ENCODE results near the gene SMC4. TPM values are rescaled to one million over a fixed set of nuclear protein-coding genes. Genes with fewer than 3 reads are reported as not detected.
"Not testable (repeated sequence)": the region's sequence is repeated elsewhere in the genome, so short reads cannot be mapped to it uniquely, and the experiment has no call there.

SMC4 gene
- total RNA-seq (53.0 TPM), polyA plus RNA-seq (ENCODE audit: insufficient read depth in 1 of 8, insufficient read length in 8 of 8, low replicate concordance in 1 of 8) (10 to 100 TPM; 45.6 to 84.3 (median 69.7) TPM)
- long read RNA-seq, donor 1, partial matches to known transcripts: 13 of 14 reads
- long read RNA-seq, donor 1, other reads (novel, unspliced or antisense): 0 of 14 reads
- long read RNA-seq, donor 2, partial matches to known transcripts: 0 of 1 reads
- long read RNA-seq, donor 2, other reads (novel, unspliced or antisense): 0 of 1 reads
- long read RNA-seq, donor 3, full-length matches to known transcripts: 4 of 23 reads
- long read RNA-seq, donor 3, partial matches to known transcripts: 19 of 23 reads
- long read RNA-seq, donor 3, other reads (novel, unspliced or antisense): 0 of 23 reads
- long read RNA-seq, donor 4, partial matches to known transcripts: 11 of 12 reads
- long read RNA-seq, donor 4, other reads (novel, unspliced or antisense): 0 of 12 reads
- long read RNA-seq, donor 5, full-length matches to known transcripts: 8 of 93 reads
- long read RNA-seq, donor 5, partial matches to known transcripts: 85 of 93 reads
- long read RNA-seq, donor 5, other reads (novel, unspliced or antisense): 0 of 93 reads
- long read RNA-seq, donor 6, full-length matches to known transcripts: 3 of 52 reads
- long read RNA-seq, donor 6, partial matches to known transcripts: 49 of 52 reads
- long read RNA-seq, donor 6, other reads (novel, unspliced or antisense): 0 of 52 reads
- long read RNA-seq, donor 7, partial matches to known transcripts: 31 of 35 reads
- long read RNA-seq, donor 7, other reads (novel, unspliced or antisense): 0 of 35 reads
- long read RNA-seq, donor 8, partial matches to known transcripts: 13 of 17 reads
- long read RNA-seq, donor 8, other reads (novel, unspliced or antisense): 0 of 17 reads
- long read RNA-seq, donor 9, partial matches to known transcripts: 9 of 10 reads
- long read RNA-seq, donor 9, other reads (novel, unspliced or antisense): 0 of 10 reads
- long read RNA-seq, donor 10, full-length matches to known transcripts: 6 of 40 reads
- long read RNA-seq, donor 10, partial matches to known transcripts: 34 of 40 reads
- long read RNA-seq, donor 10, other reads (novel, unspliced or antisense): 0 of 40 reads
- long read RNA-seq, donor 11, partial matches to known transcripts: 15 of 20 reads
- long read RNA-seq, donor 11, other reads (novel, unspliced or antisense): 0 of 20 reads

DNA sequence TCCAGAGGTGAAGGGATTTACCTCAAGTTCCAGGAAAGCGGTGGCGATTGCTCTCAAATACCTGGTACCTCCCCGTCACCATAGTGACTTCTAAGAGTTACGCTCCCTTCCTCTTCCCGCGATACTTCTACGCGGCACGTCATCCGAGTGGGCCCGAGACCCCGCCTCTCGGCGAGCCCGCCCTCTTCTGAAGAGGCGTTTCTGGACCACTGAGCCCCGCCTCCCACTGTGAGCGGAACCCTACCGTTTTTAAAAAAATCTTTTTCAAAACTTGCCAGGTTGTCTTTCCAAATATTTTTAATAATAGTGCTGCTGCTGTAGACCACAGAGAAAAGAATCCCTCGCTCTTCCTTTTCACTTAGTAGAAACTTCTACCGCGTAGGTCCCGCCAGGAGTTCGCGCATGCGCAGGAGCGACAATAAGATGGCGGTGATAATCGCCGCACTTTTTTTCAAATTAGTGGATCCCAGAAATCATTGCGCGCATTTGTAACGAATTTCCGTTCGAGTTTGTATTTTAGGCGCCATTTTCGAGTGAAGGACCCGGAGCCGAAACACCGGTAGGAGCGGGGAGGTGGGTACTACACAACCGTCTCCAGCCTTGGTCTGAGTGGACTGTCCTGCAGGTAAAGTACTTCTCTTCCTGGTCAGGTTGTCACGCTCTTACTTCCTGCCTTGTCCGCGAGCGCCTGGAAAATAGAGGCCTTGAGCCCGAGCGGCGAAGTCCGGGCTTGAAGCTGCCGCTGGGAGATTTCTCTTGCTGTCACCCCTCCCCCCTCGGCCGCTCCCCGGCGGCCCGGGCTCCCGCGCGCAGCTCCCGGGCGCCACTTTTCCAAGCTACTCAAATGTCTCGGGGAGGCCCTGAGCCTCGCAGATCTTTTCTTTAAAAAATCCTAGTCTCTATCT, at the start of gene SMC4, which contains the start of gene IFT80:
Gene SMC4 (plus strand): TSS at position 526 of the 905 bp plus-strand sequence. CDS start 1,177 bp downstream, outside the sequence.
Gene IFT80 (minus strand): TSS at position 101 of the 905 bp plus-strand sequence. CDS start 14,625 bp downstream, outside the sequence.
- Histone ChIP-seq H3K27me3 (ENCODE audit: control insufficient read depth, insufficient read depth, low read length) (no peaks in the 10 kb centered on the region), H3K4me3 (ENCODE audit: low read length) (peak within 1 kb of the TSS; percentile 87), H3K9me3 (replicated peaks; ENCODE audit: control insufficient read depth, low read depth, low read length) (no peaks in the 10 kb centered on the region), H3K4me1 (ENCODE audit: control insufficient read depth, insufficient read depth, low read length) (no peaks in the 10 kb centered on the region), H3K36me3 (ENCODE audit: control insufficient read depth, insufficient read depth, low read length) (no peaks in the 10 kb centered on the region), H3K27ac (ENCODE audit: low read length) (peak within 1 kb of the TSS; percentile 98)
- DNase-seq: peak; percentile 99
- 0% methylated on average over 59 of the region's 63 CpGs for WGBS (ENCODE audit: insufficient coverage)

DNA sequence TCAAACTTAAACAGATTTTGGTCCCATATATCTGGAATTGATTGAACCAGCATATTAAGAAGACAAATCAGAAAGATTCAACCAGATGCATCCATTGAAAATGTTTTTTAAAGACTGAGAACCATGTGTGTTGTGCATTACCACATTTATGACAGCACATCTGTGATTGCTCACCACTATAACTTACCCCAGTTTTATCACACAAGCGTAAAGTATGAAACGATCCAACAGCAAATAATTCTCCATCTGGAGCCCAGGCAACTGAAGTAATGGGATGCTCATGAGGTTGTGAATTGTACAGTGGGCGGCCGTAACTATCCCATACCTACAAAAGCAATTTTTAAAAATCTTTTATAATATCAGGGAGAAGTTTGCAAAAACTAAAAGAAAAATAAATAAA, 43.6 kb upstream of the SMC4 start:
- Histone ChIP-seq H3K4me3 (ENCODE audit: low read length) (no peak overlapping the region), H3K27me3 (ENCODE audit: control insufficient read depth, insufficient read depth, low read length) (no peaks in the 10 kb centered on the region), H3K36me3 (ENCODE audit: control insufficient read depth, insufficient read depth, low read length) (no peaks in the 10 kb centered on the region), H3K4me1 (ENCODE audit: control insufficient read depth, insufficient read depth, low read length) (no peaks in the 10 kb centered on the region), H3K27ac (ENCODE audit: low read length) (no peak overlapping the region), H3K9me3 (replicated peaks; ENCODE audit: control insufficient read depth, low read depth, low read length) (no peaks in the 10 kb centered on the region)
- WGBS (ENCODE audit: insufficient coverage): no CpG with 5 or more reads among the region's 4 CpGs
- no peak for DNase-seq

DNA sequence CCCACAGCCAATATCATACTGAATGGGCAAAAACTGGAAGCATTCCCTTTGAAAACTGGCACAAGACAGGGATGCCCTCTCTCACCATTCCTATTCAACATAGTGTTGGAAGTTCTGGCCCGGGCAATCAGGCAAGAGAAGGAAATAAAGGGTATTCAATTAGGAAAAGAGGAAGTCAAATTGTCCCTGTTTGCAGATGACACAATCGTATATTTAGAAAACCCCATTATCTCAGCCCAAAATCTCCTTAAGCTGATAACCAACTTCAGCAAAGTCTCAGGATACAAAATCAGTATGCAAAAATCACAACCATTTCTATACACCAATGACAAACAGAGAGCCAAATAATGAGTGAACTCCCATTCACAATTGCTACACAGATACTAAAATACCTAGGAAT, 36.6 kb upstream of the SMC4 start:
- not testable (repeated sequence) for H3K36me3 ChIP-seq (ENCODE audit: control insufficient read depth, insufficient read depth, low read length)

DNA sequence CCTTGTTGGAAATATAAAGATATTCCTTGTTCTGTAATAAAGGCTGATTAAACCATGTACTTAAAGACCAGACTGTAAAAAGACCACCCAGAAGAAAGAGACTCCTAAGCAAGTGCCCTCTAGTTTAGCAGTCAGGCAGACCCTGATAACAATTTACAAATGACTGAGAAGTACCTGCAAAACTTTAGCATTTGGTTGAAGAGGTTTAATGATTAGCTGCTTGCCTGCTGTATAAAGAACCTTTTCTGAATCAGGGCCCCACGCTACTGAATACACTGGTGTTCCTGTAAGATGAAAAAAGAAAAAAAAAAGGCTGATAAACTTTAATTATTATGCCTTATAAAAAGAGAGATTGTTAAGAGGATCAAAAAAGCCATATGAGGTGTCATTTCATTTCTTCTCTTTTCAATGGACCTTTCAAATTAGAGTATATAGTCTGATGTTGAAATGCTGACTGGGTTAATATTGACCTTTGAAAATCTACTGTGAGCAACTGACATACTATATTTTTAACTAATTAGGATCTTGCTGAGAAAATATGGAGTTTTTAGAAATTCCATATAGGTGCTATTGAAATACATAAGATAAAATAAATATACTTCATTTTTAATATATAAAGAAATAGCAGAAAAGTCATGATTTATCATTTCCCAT, 33.5 kb upstream of the SMC4 start:
- Histone ChIP-seq H3K9me3 (replicated peaks; ENCODE audit: control insufficient read depth, low read depth, low read length) (no peaks in the 10 kb centered on the region), H3K4me1 (ENCODE audit: control insufficient read depth, insufficient read depth, low read length) (no peaks in the 10 kb centered on the region), H3K27me3 (ENCODE audit: control insufficient read depth, insufficient read depth, low read length) (no peaks in the 10 kb centered on the region), H3K36me3 (ENCODE audit: control insufficient read depth, insufficient read depth, low read length) (peaks cover 3% of the 10 kb centered on the region), H3K4me3 (ENCODE audit: low read length) (no peak overlapping the region), H3K27ac (ENCODE audit: low read length) (no peak overlapping the region)
- no peak for DNase-seq
- no CpG with 5 or more reads among the region's 1 CpG for WGBS (ENCODE audit: insufficient coverage)

More for the DNA sequence above, 36.6 kb upstream of the SMC4 start:
- not testable (repeated sequence) for H3K4me3 ChIP-seq (ENCODE audit: low read length); DNase-seq; H3K9me3 ChIP-seq (replicated peaks; ENCODE audit: control insufficient read depth, low read depth, low read length); H3K27ac ChIP-seq (ENCODE audit: low read length); H3K4me1 ChIP-seq (ENCODE audit: control insufficient read depth, insufficient read depth, low read length); H3K27me3 ChIP-seq (ENCODE audit: control insufficient read depth, insufficient read depth, low read length)
- WGBS (ENCODE audit: insufficient coverage): no CpG with 5 or more reads among the region's 2 CpGs

DNA sequence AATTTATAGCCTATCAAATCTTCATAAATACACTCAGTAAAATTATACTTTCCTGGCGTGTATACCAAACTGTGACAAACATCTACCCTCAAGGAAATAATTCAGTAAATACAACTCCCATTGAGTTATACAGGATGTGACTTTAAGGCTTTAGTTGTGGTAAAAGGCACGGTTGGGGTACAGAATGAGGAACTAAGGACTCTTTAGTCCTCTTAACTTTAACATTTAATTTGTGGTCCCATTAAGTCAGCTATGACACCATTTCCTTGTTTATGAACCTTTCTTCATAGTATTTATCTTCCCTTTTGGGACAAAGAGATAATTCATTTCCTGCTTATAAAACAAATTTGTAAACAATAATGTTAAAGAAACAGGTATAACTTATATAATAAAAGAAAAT, 30.6 kb upstream of the SMC4 start:
- Histone ChIP-seq H3K27me3 (ENCODE audit: control insufficient read depth, insufficient read depth, low read length) (no peaks in the 10 kb centered on the region), H3K9me3 (replicated peaks; ENCODE audit: control insufficient read depth, low read depth, low read length) (no peaks in the 10 kb centered on the region), H3K27ac (ENCODE audit: low read length) (no peak overlapping the region), H3K36me3 (ENCODE audit: control insufficient read depth, insufficient read depth, low read length) (peaks cover 8% of the 10 kb centered on the region), H3K4me1 (ENCODE audit: control insufficient read depth, insufficient read depth, low read length) (no peaks in the 10 kb centered on the region), H3K4me3 (ENCODE audit: low read length) (no peak overlapping the region)
- DNase-seq: no peak
- no CpG with 5 or more reads among the region's 2 CpGs for WGBS (ENCODE audit: insufficient coverage)

DNA sequence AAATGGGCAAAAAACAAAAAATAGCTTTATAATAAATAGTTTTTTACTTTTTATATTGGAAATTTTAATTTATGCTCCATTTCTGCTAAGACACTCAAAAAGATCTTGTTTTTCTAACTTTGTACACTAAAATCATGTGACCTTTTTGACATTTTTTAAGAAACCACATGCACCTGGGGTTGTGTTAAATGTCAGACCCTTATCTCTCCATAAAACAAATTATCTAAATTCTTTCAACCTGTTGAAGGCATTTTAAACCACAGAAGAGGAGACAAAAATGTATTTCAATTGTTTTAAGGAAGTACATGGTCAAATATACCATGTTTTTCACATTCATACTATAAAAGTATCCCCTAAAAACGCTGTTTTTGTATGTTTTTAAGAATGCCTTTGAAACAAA, 29.7 kb upstream of the SMC4 start:
- Histone ChIP-seq H3K27me3 (ENCODE audit: control insufficient read depth, insufficient read depth, low read length) (no peaks in the 10 kb centered on the region), H3K27ac (ENCODE audit: low read length) (no peak overlapping the region), H3K9me3 (replicated peaks; ENCODE audit: control insufficient read depth, low read depth, low read length) (no peaks in the 10 kb centered on the region), H3K36me3 (ENCODE audit: control insufficient read depth, insufficient read depth, low read length) (peaks cover 8% of the 10 kb centered on the region), H3K4me1 (ENCODE audit: control insufficient read depth, insufficient read depth, low read length) (no peaks in the 10 kb centered on the region), H3K4me3 (ENCODE audit: low read length) (no peak overlapping the region)
- WGBS (ENCODE audit: insufficient coverage): no CpG with 5 or more reads among the region's 1 CpG
- DNase-seq: no peak

DNA sequence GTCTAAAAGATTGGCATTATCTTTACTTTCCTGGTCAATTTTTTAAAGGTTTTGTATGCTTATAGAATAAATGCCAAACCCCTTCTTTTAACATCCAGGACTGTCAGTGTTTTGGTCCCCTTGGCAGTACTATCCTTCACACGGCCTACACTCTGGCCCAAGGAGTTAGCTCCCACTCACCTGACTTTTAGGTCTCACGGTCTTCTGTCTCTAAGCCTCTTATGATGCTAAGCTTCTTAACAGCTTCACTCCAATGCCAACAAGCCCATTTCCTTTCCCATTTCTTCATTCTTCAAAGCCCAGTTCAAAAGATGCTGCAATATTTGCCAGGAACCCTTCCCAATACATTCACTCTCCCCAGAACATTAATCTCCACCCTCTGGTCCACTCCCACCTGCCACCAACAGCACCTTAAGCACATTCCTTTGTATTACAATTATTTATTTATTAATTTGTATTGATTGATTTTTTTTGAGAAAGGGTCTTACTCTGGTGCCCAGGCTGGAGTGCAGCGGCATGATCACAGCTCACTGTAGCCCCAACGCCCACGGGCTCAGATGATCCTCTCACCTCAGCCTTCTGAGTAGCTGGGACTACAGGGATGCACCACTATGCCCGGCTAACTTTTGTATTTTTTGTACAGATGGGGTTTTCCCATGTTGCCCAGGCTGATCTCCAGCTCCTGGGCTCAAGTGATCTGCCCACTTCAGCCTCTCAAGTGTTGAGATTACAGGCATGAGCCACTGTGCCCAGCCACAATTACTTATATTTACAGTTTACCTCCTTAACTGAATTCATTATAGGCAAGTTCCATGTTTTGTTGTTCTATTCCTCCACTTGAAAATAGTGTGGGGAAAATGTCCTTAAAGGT, 28.2 kb upstream of the SMC4 start:
- H3K27me3 ChIP-seq (ENCODE audit: control insufficient read depth, insufficient read depth, low read length): no peaks in the 10 kb centered on the region
- no peaks in the 10 kb centered on the region for H3K9me3 ChIP-seq (replicated peaks; ENCODE audit: control insufficient read depth, low read depth, low read length)
- H3K4me1 ChIP-seq (ENCODE audit: control insufficient read depth, insufficient read depth, low read length): no peaks in the 10 kb centered on the region
- H3K4me3 ChIP-seq (ENCODE audit: low read length): no peak overlapping the region
- H3K27ac ChIP-seq (ENCODE audit: low read length): no peak overlapping the region
- peaks cover 6% of the 10 kb centered on the region for H3K36me3 ChIP-seq (ENCODE audit: control insufficient read depth, insufficient read depth, low read length)
- 87% methylated on average over 2 of the region's 6 CpGs for WGBS (ENCODE audit: insufficient coverage)
- no peak for DNase-seq

DNA sequence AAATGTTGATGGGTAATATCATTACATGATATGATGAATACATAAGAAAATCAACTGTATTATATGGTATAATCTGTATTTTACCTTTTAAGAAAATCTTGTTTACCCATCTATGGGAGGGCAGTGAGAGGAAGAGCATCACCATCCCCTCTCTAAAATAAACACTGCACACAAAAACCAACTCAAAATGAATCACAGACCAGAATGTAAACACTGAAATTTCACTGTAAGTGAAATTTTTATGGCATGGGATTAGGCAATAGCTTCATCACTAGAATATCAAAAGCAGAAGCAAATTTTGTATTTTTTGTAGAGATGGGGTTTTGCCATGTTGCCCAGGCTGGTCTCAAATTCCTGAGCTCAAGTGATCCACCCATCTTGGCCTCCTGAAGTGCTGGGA, 26.7 kb upstream of the SMC4 start:
- no peak for DNase-seq
- Histone ChIP-seq H3K27ac (ENCODE audit: low read length) (no peak overlapping the region), H3K27me3 (ENCODE audit: control insufficient read depth, insufficient read depth, low read length) (no peaks in the 10 kb centered on the region), H3K4me3 (ENCODE audit: low read length) (no peak overlapping the region), H3K9me3 (replicated peaks; ENCODE audit: control insufficient read depth, low read depth, low read length) (no peaks in the 10 kb centered on the region), H3K36me3 (ENCODE audit: control insufficient read depth, insufficient read depth, low read length) (peaks cover 8% of the 10 kb centered on the region), H3K4me1 (ENCODE audit: control insufficient read depth, insufficient read depth, low read length) (no peaks in the 10 kb centered on the region)

Data from muscle of leg (tissue), 16 donors.